Neural cell (in vitro differentiated cells): Measurements from ENCODE around the gene TSACC. TPM values are rescaled to one million over a fixed set of nuclear protein-coding genes. Genes with fewer than 3 reads are reported as not detected.

Source experiments
- H2AFZ ChIP-seq: fragments of 200-600, 300-800 bp; sonication (generic), shearing (Covaris generic); 2 replicates; pipeline ENCODE4 v1.6.0; 2014; ENCODE audit warnings: low read depth, mild to moderate bottlenecking, antibody characterized with exemption, low read length, moderate library complexity
- H3F3A ChIP-seq: fragments of 200-600 bp; shearing (Covaris generic); 2 replicates; pipeline ENCODE4 v1.6.1; 2016; ENCODE audit warnings: mild to moderate bottlenecking, moderate library complexity, mixed read lengths, antibody characterized with exemption, low read length; ENCODE audit not compliant: insufficient read depth, poor library complexity, severe bottlenecking
- H3K27ac ChIP-seq: fragments of 200-600, 300-800 bp; sonication (generic), shearing (Covaris generic); 2 replicates; pipeline ENCODE4 v1.5.1; 2014; ENCODE audit warnings: mild to moderate bottlenecking, low read length, moderate library complexity
- H3K27me3 ChIP-seq: fragments of 300-800, 200-600 bp; sonication (generic), shearing (Covaris generic); 2 replicates; pipeline ENCODE4 v1.6.0; 2014; ENCODE audit warnings: mild to moderate bottlenecking, low read depth, low read length, moderate library complexity; ENCODE audit not compliant: insufficient read depth
- H3K36me3 ChIP-seq: fragments of 300-800, 200-600 bp; sonication (generic), shearing (Covaris generic); 2 replicates; pipeline ENCODE4 v1.5.1; 2014; ENCODE audit warnings: mild to moderate bottlenecking, antibody characterized with exemption, low read length, moderate library complexity; ENCODE audit not compliant: insufficient read depth
- H3K4me2 ChIP-seq: fragments of 300-800, 200-600 bp; sonication (generic), shearing (Covaris generic); 2 replicates; pipeline ENCODE4 v1.6.0; 2014; ENCODE audit warnings: mild to moderate bottlenecking, low read length
- H3K4me3 ChIP-seq: fragments of 300-800, 200-600 bp; sonication (generic), shearing (Covaris generic); 2 replicates; pipeline ENCODE4 v1.5.1; 2014; ENCODE audit warnings: mild to moderate bottlenecking, low read length, moderate library complexity
- H3K79me2 ChIP-seq: fragments of 200-600 bp; shearing (Covaris generic); replicated peaks from 2 replicates; pipeline ENCODE4 v1.6.0; 2014; ENCODE audit warnings: mild to moderate bottlenecking, low read length, moderate library complexity; ENCODE audit not compliant: insufficient read depth
- H3K9ac ChIP-seq: fragments of 300-800, 200-600 bp; sonication (generic), shearing (Covaris generic); 2 replicates; pipeline ENCODE4 v1.6.1; 2016; ENCODE audit warnings: mild to moderate bottlenecking, low read length, mixed read lengths
- H3K9me2 ChIP-seq: fragments of 200-600 bp; shearing (Covaris generic); 2 replicates; pipeline ENCODE4 v1.6.1; 2016; ENCODE audit warnings: mild to moderate bottlenecking, low read length, mixed read lengths; ENCODE audit not compliant: insufficient read depth
- H3K9me3 ChIP-seq: fragments of 200-600, 300-800 bp; sonication (generic), shearing (Covaris generic); 2 replicates; pipeline ENCODE4 v1.6.1; 2016; ENCODE audit warnings: mild to moderate bottlenecking, mixed run types, low read length, moderate library complexity, mixed read lengths
- H4K20me1 ChIP-seq: fragments of 200-600 bp; shearing (Covaris generic); 2 replicates; pipeline ENCODE4 v1.6.1; 2016; ENCODE audit warnings: mild to moderate bottlenecking, mixed run types; ENCODE audit not compliant: insufficient read depth
- EP300 ChIP-seq: fragments of 450-650 bp; conservative IDR thresholded peaks from 2 replicates; pipeline ENCODE4 v1.6.1; 2014; ENCODE audit warnings: antibody characterized with exemption, mild to moderate bottlenecking, moderate library complexity; ENCODE audit not compliant: poor library complexity, severe bottlenecking
- EZH2 ChIP-seq: fragments of 200-600, 300-800 bp; shearing (Covaris generic), sonication (generic); IDR thresholded peaks from 2 replicates; pipeline ENCODE4 v1.6.1; 2014; ENCODE audit warnings: antibody characterized with exemption, low read length, borderline replicate concordance, mild to moderate bottlenecking; ENCODE audit not compliant: insufficient read depth, poor library complexity, severe bottlenecking
- MXI1 ChIP-seq: fragments of 450-650 bp; conservative IDR thresholded peaks from 2 replicates; pipeline ENCODE4 v1.6.1; 2014; ENCODE audit warnings: antibody characterized with exemption, mild to moderate bottlenecking; ENCODE audit not compliant: poor library complexity, severe bottlenecking
- POLR2AphosphoS5 ChIP-seq: IDR thresholded peaks from 2 replicates; pipeline ENCODE4 v1.6.1; 2012
- RAD21 ChIP-seq: fragments of 450-650 bp; conservative IDR thresholded peaks from 2 replicates; pipeline ENCODE4 v1.6.1; 2014; ENCODE audit warnings: antibody characterized with exemption, mild to moderate bottlenecking, moderate library complexity
- REST ChIP-seq: IDR thresholded peaks from 2 replicates; pipeline ENCODE4 v1.6.1; 2012; ENCODE audit warnings: borderline replicate concordance
- SMC3 ChIP-seq: fragments of 450-650 bp; conservative IDR thresholded peaks from 2 replicates; pipeline ENCODE4 v1.6.1; 2014; ENCODE audit warnings: antibody characterized with exemption, mild to moderate bottlenecking, moderate library complexity; ENCODE audit not compliant: poor library complexity
- TAF1 ChIP-seq: IDR thresholded peaks from 2 replicates; pipeline ENCODE4 v1.6.1; 2012; ENCODE audit warnings: low read depth
- polyA plus RNA-seq: library from polyadenylated mRNA; depleted of rRNA; stranded (reverse); fragments of >200 nt; gene quantifications from 2 replicates; pipeline ENCODE4 v1.2.3, GENCODE V29; 2014
- TF ChIP-seq, protein P1 (sequence below): fragments of 450-650 bp; IDR thresholded peaks from 2 replicates; pipeline ENCODE4 v1.5.1; 2014; ENCODE audit warnings: antibody characterized with exemption, mild to moderate bottlenecking, moderate library complexity; ENCODE audit not compliant: poor library complexity, severe bottlenecking

Gene TSACC
- polyA plus RNA-seq, 1 donor from 2014 or later, result not detected

- no peaks in the 10 kb centered on the region for H4K20me1 ChIP-seq
- H3K27me3 ChIP-seq, result no peaks in the 10 kb centered on the region
- H3K27ac ChIP-seq, result no peak within 1 kb of the TSS
- H3K9ac ChIP-seq, result no peak within 1 kb of the TSS
- no peaks in the 10 kb centered on the region for H3K36me3 ChIP-seq
- no peak within 1 kb of the TSS for H3K4me2 ChIP-seq
- H3K79me2 ChIP-seq, result no peaks in the 10 kb centered on the region
- H3F3A ChIP-seq, result no peaks in the 10 kb centered on the region
- no peaks in the 10 kb centered on the region for H3K9me3 ChIP-seq
- no peaks in the 10 kb centered on the region for H3K9me2 ChIP-seq
- H3K4me3 ChIP-seq, result no peak within 1 kb of the TSS
- no peak within 1 kb of the TSS for H2AFZ ChIP-seq
- TF ChIP-seq TAF1 (no peak), EP300 (no peak), SMC3 (no peak), REST (no peak), POLR2AphosphoS5 (no peak), RAD21 (no peak), EZH2 (no peak), MXI1 (no peak)
- TF ChIP-seq, protein P1, sequence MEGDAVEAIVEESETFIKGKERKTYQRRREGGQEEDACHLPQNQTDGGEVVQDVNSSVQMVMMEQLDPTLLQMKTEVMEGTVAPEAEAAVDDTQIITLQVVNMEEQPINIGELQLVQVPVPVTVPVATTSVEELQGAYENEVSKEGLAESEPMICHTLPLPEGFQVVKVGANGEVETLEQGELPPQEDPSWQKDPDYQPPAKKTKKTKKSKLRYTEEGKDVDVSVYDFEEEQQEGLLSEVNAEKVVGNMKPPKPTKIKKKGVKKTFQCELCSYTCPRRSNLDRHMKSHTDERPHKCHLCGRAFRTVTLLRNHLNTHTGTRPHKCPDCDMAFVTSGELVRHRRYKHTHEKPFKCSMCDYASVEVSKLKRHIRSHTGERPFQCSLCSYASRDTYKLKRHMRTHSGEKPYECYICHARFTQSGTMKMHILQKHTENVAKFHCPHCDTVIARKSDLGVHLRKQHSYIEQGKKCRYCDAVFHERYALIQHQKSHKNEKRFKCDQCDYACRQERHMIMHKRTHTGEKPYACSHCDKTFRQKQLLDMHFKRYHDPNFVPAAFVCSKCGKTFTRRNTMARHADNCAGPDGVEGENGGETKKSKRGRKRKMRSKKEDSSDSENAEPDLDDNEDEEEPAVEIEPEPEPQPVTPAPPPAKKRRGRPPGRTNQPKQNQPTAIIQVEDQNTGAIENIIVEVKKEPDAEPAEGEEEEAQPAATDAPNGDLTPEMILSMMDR, result no peak
These were observed 39.4 kb upstream of the TSACC start, which contains the start of gene VHLL for GRCh38 chr1:156298852-156299357. Gene VHLL, minus strand, starts transcription at chr1:156299307. Its CDS starts 118 bp downstream, at chr1:156299189.

DNA sequence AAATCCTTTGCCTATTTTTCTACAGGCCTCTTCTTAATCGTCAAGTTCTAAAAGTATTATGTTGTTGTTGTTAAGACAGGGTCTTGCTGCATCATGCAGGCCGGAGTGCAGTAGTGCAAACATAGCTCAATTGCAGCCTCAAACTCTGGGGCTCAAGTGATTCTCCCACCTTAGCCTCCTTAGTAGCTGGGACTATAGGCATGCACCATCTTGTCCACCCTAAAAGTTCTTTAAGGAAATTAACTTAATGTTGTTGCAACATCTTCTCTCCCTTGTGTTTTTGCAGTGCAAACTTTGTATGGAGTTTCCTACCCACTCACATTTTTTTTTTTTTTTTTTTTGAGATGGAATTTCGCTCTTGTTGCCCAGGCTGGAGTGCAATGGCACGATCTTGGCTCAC lies 35.1 kb upstream of the TSACC start:
- Histone ChIP-seq H3K27me3 (no peaks in the 10 kb centered on the region), H3F3A (no peaks in the 10 kb centered on the region), H3K27ac (no peak overlapping the region), H2AFZ (no peak overlapping the region), H3K4me2 (no peak overlapping the region), H3K9me3 (no peaks in the 10 kb centered on the region), H3K9ac (no peak overlapping the region), H3K36me3 (no peaks in the 10 kb centered on the region), H3K4me3 (no peak overlapping the region), H3K9me2 (no peaks in the 10 kb centered on the region), H3K79me2 (no peaks in the 10 kb centered on the region), H4K20me1 (no peaks in the 10 kb centered on the region)
- TF ChIP-seq SMC3, result no peak
- TF ChIP-seq, protein P1, result no peak
- no peak for TF ChIP-seq EZH2
- no peak for TF ChIP-seq RAD21
- TF ChIP-seq EP300, result no peak
- TF ChIP-seq REST, result no peak
- TF ChIP-seq TAF1, result no peak
- TF ChIP-seq POLR2AphosphoS5, result no peak
- no peak for TF ChIP-seq MXI1
